GM18517 (cell line): ENCODE results near the gene SPDYC.

Experiments used
- ATAC-seq: cut with Tn5 transposase; IDR thresholded peaks from one replicate; pipeline ENCODE4 v1.9.1; 2021; ENCODE audit warnings: mild to moderate bottlenecking, moderate library complexity; ENCODE audit not compliant: unreplicated experiment

The SPDYC gene, protein sequence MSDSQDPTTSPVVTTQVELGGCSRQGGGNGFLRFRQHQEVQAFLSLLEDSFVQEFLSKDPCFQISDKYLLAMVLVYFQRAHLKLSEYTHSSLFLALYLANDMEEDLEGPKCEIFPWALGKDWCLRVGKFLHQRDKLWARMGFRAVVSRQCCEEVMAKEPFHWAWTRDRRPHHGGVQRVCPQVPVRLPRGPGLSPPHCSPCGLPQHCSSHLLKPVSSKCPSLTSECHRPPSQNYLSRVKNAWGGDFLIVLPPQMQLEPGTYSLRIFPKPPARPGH

DNA sequence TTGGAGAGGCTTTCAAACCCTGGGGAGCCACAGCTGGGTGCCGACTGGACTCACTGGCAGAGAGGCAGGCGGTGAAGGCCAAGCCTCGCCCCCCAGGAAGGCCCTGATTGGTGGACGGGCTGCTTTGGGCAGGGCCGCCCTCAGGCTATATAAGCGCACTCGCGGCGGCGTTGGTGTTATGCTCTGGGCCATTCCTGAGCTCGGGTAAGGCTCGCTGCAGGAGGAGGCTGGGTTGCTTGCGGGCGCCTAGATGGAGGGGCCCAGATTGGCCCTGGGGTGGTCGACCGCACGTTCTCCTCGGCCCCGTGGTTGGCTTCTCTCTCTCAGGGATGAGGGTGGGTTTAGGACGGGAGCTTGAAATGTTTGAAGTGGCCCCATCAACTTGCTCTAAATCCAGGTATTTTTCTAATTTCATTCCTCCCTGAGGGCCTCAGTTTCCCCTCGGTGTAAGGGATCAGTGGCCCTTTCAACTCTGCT is at the start of gene SPDYC:
SPDYC (plus strand) TSS at position 176 of the 477 bp plus-strand sequence. CDS start 1,125 bp downstream, outside the sequence.
- no peak for ATAC-seq

DNA sequence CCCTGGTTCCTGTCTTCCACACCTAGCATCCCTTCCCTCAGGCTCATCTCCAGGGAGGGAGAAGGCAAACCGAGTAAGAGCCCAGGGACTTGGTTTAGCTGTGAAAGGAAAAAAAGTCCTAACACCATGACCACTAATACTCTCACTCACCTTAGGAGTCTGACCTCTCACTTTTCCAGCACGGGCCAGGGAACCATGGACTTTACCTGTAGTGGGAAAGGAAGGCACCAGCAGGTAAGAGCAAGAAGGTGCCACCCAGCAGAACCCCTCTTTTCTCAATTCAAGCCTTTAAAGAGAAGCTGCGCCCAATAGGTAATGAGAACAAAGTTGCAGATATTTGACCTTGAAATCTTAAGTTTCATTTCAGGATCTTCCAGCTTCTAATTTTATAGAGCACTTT is 49.2 kb upstream of the SPDYC start:
- no peak for ATAC-seq

DNA sequence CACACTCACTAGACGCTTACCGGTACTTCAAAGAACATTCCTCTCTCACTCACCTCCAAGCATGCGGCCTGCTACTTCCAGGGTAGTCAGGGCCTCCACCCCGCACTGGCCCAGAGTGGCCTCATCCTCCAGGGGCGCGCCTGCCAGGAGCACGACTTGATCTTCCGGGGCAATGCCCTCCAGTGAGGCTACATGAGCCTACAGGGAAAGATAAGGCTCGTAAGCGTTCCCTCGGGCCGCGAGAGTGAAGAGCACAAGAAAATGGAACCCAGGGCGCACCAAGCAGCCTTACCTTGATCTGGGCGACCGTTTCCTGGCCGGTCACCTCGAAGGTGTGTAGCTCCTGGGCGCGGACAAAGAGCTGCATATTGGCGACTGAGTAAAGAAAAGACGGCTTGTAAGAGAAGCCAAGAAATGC is 48.6 kb upstream of the SPDYC start:
- no peak for ATAC-seq

DNA sequence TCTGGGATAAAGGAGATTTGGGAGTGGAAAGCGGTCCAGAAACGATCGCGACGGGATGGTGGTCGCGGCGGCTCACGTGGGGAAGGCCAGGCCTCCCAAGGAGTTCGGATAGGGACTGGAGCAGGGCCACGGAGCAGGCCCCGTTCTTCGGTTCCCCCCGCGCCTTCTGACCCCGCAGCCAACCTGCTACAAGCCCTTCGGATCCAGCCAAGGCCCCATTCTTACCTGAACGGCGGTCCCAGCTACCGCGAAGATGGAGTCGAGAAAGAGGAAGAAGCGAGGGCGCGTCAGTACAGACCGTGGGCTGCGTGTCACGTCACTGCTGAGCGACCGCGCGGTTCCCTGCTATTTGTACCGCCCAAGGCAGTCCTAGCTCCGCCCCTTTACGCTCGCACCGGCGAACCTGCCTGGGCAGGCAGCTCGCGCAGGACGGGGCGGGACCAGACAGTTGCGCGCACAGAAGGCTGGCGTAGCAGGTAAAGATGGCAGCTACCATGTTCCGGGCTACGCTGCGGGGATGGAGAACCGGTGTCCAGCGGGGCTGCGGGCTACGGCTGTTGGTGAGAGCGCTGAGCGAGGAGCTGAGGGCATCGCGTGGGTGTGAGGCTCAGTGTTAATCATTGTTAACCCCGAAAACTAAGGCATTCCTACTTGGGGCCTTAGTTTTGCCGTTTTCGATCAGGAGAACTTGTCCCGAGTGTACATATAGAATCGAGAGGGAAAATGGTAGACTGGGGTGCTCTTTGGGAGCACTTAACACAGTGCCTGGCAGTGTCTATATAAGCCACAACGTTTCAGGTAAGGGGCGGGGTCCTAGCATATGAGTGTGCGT is 48.0 kb upstream of the SPDYC start, which contains the start of the genes FAU and MRPL49:
FAU (minus strand) TSS at position 270 of the 832 bp plus-strand sequence. CDS start 321 bp downstream, outside the sequence.
MRPL49 (plus strand) TSS at position 457 of the 832 bp plus-strand sequence; CDS start at position 483, 26 bp downstream.
- peak; percentile 63 for ATAC-seq

DNA sequence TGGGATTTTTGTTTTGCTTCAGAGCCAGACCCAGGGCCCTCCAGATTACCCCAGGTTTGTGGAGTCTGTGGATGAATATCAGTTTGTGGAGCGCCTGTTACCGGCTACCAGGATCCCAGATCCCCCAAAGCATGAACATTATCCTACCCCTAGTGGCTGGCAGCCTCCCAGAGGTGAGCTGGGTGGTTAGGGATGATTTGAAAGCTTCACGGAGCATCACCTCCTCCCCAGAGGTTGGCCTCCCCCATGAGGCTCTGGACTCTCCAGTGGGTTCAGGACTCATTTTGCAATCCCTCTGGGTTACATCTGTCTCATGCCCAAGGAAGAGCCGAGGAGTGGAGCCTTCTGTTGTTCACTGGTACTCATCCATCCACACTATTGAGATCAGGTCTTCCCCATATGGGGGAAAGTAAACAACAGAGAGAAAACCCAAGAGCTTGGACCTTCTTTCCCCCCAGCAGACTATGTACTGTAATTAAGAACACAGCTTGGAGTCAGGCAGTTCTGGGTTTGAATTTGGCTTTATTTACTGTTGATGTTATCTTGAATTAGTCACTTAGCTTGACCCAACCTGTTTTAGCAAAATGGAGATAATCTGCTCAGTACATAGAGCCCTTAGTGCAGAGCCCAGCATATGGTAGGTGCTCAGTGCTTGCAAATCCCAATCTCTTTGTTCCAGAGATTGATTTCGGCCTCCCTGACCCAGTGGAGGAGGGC is 45.4 kb upstream of the SPDYC start:
- ATAC-seq, result no peak

DNA sequence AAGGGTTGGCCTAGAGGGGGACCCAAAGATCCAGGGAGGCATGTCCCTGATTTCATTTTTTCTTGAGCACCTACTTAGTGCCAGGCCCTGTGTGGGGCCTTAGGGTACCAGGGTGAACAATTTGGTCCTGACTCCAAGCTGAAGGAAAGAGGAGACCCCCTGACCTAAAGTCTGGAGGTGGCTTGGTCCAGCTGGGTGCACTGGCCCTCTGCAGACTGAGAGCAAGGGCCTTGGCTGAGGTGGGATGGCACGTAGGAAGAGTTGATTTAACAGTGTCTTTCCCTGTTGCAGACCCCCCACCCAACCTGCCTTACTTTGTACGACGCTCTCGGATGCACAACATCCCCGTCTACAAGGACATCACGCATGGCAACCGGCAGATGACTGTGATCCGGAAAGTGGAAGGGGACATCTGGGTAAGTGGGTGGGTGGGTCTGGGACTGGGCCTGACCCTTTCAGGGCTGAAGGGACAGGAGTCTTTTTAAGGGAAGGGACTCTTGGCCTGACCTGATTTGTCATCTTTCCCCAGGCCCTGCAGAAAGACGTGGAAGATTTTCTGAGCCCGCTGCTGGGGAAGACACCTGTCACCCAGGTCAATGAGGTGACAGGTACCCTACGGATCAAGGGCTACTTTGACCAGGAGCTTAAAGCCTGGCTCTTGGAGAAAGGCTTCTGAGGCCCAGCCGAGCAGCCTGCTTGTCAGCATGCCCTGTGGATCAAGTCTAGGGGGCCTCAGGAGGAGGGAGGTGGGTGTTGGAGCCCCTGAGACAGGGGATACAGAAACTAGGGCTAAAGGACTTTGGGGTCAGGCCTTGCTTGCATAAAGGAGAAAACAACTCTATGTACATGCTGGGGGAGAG is 44.6 kb upstream of the SPDYC start:
- ATAC-seq, result no peak

DNA sequence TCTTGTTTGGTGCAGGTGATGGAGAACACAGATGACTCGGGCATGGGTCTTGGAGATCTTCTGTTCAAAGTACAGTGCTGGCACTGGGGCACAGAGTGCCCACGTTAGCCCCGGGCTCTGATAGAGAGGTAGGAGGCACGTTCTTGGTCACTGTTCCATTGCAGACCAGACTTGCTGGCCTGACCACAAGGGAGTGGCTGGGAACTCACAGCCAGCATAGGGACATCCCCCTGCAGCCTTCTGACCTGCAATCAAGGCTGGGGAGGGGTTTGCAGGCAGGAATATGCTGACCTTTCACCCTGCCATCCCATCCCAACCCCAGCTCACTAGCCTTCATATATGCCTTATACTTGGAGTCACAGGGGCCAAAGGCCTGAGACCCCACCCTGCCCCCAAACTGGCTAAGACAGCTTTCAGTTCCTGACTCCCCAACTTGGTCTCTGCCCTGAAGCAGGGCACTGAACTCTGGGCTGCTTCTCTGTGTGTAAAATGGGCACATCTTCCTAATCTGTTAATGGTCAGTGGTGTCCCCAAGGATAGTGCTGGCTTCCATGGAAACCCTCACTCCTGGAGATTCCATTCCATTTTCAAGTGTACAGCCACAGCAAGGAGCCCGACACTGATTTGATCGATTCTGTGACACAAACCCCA is 43.3 kb upstream of the SPDYC start:
- no peak for ATAC-seq

DNA sequence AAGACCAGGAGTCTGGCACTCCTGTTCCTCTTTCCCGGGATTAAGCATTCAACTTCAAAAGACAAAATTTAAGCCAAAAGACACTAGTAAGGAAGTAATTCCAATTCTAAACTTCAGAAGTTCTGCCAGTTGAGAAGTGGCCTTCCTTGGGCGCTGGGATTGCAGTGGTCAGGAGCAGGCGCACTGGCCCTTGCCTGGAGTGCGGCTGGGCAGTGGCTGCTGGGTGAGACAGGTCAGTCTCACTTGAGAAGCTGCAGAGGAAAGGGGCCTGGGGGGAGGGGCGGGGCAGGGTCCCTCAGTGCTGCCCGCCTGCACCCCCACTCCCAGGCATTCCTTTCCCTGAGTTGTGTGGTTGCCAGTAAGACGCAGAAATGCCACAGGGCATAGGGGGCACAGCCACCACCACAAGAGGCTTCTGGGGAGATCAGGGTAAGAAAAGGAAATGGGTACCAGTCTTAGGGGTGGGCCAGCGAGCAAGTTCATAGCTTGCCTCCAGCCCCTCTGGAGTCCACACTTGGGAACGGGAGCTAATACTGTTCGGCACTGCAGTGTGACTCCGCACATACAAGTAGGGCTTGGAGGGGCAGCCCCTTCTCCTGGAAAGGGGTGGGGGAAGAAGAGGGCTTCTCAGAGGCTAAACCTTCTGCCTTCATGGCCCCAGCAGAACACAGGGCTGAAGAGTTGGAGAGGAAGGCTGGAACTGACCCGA is 42.4 kb upstream of the SPDYC start:
- ATAC-seq, result no peak

DNA sequence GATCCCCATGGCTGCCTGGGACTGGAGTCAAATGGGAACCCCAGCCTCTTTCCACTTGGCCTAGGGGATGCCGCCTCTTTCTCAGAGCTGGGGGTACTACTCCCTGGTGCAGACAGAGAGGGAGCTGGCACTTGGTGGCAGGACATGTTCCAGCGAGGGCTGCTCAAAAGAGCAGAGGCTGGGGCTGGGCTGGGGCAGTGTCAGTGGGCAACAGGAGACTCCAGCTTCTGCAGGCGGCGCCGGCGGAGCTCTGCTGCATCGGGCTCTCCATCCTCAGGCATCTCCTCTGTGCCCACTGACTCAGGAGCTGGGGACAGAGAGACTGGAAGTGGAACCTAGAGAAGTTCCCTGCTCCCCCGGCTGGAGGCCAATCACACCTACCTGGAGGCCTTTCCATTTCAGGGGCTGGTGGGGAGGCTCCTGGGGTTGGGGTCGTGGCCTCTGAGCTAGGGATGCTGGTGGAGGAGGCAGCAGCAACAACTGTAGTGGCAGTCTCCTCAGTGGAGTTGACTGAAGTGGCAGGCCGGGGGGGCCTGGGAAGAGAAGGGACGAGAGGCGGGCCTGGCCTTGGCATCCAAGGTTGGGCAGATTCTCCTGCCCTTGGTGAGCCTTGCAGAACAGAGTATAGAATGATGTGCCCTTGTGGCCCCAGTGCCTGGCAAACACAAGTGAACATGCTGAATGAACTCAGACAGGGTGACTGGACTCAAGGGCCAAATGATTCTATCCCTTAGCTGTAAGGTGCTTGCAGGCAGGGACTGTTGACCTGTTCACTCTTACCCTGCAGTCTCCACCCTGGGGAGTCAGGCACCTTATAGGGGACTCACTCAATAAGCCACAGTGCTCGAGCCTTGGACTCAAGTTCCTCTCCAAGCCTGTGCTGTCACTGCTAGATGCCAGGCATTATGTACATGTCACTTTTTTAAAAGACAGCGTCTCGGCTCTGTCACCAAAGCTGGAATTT is 41.6 kb upstream of the SPDYC start:
- ATAC-seq, result no peak

DNA sequence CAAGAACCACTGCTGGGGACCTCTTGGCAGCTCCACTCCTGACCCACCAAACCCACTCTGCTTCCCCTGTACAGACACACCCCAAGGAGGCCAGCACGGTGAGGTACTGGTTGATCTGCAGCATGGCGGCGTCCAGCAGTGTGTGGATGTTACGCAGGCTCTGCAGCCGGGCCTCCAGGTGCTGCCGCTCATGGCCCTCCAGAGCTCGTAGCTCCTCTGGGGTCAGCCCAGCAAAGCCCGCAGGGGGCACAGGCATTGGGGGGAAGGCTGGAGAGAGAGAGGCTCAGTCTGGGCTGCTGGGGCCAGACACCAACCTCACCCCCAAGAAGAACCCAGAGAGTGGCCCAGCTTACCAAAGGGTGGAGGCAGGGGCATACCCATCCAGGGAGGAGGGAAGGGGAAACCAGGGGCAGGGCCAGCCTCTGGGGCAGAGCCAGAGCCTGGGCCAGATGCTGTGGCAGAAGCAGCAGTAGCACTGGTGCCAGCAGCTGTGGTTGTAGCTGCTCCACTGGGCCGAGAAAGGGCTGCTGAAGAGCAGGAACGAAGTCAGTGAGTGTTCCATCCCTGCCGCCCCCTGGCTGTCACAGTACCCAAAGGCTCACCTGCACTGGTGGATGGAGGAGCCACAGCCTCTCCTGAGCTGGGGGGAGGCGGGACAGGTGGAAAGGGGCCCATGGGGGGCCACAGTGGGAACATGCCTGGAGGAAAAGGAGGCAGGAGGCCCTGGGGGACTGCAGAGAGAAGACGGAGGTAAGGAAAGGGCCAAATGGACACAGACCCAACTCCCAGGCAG is 40.2 kb upstream of the SPDYC start:
- no peak for ATAC-seq

DNA sequence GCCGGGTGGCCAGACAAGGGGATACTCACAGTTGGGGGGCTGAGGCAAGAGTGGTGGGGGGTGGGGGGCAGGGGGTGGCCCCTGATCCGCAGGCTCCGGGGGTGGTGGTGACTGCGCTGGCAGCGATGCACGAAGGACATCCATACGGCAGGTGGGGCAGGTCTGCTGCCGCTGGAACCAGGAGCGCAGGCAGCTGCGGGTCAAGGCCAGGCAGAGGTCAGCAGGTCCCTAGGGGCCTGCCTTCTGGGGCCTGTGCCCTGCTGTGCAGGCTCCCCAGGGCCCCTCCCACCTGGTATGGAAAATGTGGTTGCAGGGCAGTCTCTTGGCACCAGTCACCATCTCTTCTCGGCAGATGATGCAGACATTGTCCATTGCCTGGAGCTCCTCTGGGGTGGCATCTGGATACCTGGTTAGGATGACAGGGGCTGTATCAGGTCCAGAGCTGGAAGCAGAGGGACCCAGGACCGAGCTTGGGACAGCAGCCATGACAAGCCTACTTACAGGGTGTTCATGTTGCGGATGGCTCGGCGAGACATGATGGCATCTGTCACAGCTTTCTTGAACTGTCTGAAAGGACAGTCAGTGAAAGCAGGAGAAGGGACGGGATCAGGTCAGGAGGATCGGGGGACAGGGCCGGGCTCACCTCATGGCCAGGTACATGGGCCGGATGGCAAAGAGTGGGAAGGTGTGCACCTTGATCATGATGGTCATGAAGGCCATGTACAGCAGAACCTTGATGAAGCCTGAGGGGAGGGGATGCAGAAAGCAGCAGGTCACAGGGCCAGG is 39.2 kb upstream of the SPDYC start:
- ATAC-seq, result no peak

DNA sequence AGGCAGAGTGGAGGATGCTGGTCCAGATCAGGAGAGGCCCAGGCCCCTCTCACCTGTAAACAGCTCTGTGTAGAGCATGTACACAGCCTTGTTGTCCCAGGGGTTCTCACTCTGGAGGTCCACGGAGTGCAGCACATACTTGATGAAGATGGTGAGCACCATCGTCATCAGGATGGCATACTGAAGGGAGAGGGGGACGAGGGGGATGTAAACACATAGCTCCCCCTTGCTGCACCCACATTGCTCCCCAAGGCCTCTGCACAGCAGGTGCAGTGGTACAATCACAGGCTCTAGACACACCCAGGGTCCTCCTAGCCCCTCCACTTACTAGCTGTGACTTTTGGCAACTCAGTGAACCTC is 38.6 kb upstream of the SPDYC start:
- ATAC-seq, result no peak

DNA sequence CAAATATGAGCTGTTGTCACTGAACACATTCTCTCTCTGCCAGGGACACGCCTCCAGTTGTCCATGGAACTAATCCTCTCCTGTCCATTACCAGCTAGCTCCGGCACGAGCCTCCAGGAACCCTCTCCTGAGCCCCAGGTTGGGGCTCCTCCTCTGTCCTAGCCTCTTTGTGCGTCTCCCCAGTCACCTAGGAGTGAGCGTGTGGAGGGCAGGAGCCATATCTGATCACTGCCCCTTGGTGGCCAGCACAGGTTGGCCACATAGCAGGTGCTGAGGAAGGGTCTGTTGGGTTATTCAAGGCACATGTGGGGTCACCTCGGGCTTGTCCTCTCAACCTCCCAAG is 38.2 kb upstream of the SPDYC start:
- no peak for ATAC-seq

DNA sequence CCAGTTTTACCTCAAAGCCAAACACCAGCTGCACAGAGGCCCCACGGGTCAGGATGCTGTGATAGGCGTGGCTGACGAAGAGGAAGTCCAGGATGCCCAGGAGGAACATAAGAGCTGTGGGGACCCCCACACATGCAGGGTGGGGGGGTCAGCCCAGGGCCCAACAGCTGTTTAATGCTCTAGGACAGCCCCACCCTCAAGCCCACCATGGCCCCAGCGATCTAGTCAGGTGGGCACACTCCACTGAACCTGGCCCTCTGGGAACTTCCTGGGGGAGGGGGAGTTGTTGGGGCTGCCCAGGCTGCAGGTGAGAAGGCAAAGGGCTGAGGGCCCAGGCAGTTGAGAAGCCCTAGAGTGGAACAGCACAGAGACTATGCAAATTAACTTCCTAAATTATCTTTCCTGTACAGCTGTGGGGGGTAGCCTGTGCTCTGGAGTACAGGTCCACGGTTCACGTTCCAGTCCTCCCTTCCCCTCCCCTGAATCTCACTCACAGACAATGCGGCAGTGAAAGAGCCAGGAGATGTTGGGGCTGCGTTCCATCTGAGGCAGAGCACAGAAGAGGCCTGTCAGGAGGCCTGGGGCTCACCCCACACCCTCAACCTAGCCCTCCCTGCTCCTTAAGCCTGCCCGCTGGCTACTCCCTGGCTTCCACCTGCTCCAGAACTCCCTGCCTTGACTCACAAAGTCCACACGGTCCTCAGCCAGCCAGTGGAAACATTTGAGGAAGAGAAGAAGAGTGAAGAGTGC is 37.6 kb upstream of the SPDYC start:
- no peak for ATAC-seq

DNA sequence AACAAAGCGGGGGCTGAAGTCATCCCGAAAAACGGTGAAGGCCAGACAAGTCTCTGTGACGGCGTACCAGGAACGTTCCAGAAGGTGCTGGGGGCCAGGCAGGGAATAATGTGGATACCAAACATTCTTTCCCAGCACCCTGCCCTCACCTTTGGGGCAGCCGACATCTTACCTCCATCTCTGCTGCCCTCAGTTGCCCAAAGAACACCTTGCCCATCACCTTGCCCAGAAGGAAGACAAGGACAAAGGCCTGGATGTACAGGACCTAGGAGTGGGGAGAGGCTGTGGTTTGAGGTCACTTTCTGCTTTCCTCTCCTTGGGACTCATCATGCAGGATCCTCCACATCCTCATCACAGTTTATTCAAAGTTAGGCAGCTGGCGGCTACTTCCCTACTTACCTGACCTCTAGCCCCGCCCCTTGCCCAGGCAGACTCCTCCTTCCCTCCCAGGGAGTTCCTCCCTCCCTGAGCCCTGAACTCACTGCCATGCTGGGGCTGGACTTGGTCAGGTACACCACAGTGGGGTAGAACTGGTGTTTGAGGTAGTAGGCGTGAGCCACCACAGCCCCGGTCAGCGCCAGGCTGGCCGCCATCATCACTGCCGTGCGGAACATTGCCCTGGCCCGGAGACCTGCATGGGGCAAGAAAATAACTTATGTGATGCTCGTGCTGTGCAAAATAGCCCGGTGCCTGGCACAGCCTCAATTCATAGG is 36.9 kb upstream of the SPDYC start:
- no peak for ATAC-seq
